ENCODE measurements around the gene RRAS.

RRAS gene

GRCh38 chr19:49605605-49606004, 34.3 kb downstream of the RRAS start:
- DNase-seq (ENCODE audit: low spot score), result no peak
- in situ Hi-C loops (cut with MboI; ENCODE audit: low pct_unique_long_range_greater_than_20kb, low sequenced_read_pairs, unreplicated experiment), result no loop called here
- no peak for TF ChIP-seq CTCF (IDR thresholded peaks at IDR 0.05; ENCODE audit: extremely low read depth, insufficient read depth, missing control alignments)

GRCh38 chr19:49602806-49603205, 37.1 kb downstream of the RRAS start:
- TF ChIP-seq CTCF (IDR thresholded peaks at IDR 0.05; ENCODE audit: extremely low read depth, insufficient read depth, missing control alignments), result no peak

GRCh38 chr19:49601482-49602038, 38.4 kb downstream of the RRAS start:
- in situ Hi-C loops (cut with MboI; ENCODE audit: low pct_unique_long_range_greater_than_20kb, low sequenced_read_pairs, unreplicated experiment), result no loop called here
- DNase-seq (ENCODE audit: low spot score), result no peak
- no peak for TF ChIP-seq CTCF (IDR thresholded peaks at IDR 0.05; ENCODE audit: extremely low read depth, insufficient read depth, missing control alignments)

More at GRCh38 chr19:49602806-49603205, 37.1 kb downstream of the RRAS start:
- in situ Hi-C loops (cut with MboI; ENCODE audit: low pct_unique_long_range_greater_than_20kb, low sequenced_read_pairs, unreplicated experiment), result no loop called here
- no peak for DNase-seq (ENCODE audit: low spot score)

- no peak for TF ChIP-seq CTCF (IDR thresholded peaks at IDR 0.05; ENCODE audit: extremely low read depth, insufficient read depth, missing control alignments)
- in situ Hi-C loops (cut with MboI; ENCODE audit: low pct_unique_long_range_greater_than_20kb, low sequenced_read_pairs, unreplicated experiment), result no loop called here
- DNase-seq (ENCODE audit: low spot score), result peak; percentile 59
These were observed 40.3 kb downstream of the RRAS start for GRCh38 chr19:49599378-49600295.

- TF ChIP-seq CTCF (IDR thresholded peaks at IDR 0.05; ENCODE audit: extremely low read depth, insufficient read depth, missing control alignments), result no peak
- no peak for DNase-seq (ENCODE audit: low spot score)
- in situ Hi-C loops (cut with MboI; ENCODE audit: low pct_unique_long_range_greater_than_20kb, low sequenced_read_pairs, unreplicated experiment), result no loop called here
These were observed 42.3 kb downstream of the RRAS start for GRCh38 chr19:49597703-49597974.

- DNase-seq (ENCODE audit: low spot score), result peak; percentile 24
- TF ChIP-seq CTCF (IDR thresholded peaks at IDR 0.05; ENCODE audit: extremely low read depth, insufficient read depth, missing control alignments), result no peak
- in situ Hi-C loops (cut with MboI; ENCODE audit: low pct_unique_long_range_greater_than_20kb, low sequenced_read_pairs, unreplicated experiment), result no loop called here
These were observed 42.8 kb downstream of the RRAS start for GRCh38 chr19:49596954-49597702.
